CD4-positive, alpha-beta T cell treated with Interleukin-12 subunit alpha and Interleukin-12 subunit beta, for 1 hour (primary cell): Measurements from ENCODE around the gene GNL1.

ENCODE experiments used
- DNase-seq: peaks from one replicate; pipeline ENCODE4 v3.0.0-alpha.2; 2020

The GNL1 gene, protein sequence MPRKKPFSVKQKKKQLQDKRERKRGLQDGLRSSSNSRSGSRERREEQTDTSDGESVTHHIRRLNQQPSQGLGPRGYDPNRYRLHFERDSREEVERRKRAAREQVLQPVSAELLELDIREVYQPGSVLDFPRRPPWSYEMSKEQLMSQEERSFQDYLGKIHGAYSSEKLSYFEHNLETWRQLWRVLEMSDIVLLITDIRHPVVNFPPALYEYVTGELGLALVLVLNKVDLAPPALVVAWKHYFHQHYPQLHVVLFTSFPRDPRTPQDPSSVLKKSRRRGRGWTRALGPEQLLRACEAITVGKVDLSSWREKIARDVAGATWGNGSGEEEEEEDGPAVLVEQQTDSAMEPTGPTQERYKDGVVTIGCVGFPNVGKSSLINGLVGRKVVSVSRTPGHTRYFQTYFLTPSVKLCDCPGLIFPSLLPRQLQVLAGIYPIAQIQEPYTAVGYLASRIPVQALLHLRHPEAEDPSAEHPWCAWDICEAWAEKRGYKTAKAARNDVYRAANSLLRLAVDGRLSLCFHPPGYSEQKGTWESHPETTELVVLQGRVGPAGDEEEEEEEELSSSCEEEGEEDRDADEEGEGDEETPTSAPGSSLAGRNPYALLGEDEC

GRCh38 chr6:30556066-30556905 lies at the start of gene GNL1:
Gene GNL1, minus strand, starts transcription at chr6:30556489. Its CDS starts 286 bp downstream, at chr6:30556203.
- DNase-seq = peak; percentile 98

GRCh38 chr6:30603961-30604360 lies 47.7 kb upstream of the GNL1 start:
- DNase-seq = no peak

DNA sequence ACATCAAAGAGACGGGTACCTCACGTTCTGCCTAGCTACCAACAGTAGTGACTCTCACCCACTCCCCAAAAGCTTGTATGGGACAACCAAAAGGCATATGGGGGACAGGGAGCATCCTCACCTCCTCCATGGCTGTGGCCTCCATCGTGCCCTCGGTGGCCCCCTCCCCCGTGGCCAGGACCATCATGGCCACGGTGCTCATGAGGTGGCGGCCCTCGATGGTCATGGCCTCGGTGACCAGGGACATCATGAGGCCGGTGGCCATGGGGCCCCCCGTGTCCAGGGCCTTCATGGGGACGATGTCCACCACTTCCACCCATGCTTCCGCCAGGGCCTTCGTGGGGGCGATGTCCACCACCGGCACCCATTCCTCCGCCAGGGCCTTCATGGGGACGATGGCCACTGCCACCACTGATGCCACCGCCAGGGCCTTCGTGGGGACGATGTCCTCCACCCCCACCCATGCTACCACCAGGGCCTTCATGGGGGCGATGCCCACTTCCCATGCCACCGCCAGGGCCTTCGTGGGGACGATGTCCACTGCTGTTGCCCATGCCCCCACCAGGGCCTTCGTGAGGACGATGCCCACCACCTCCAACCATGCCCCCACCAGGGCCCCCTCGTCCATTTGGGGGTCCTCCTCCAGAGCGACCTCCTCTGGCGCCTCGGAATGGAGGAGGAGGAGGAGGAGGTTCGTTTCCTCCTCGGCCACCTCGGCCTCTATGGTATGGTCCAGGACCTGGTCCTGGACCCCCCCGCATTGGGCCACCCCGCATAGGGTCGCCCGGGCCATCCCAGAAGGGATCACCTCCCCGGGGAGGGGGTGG lies 45.7 kb upstream of the GNL1 start:
- DNase-seq = no peak

- peak; percentile 34 for DNase-seq
Observed at GRCh38 chr6:30601436-30601814, 45.1 kb upstream of the GNL1 start.

GRCh38 chr6:30600451-30600961 lies 44.2 kb upstream of the GNL1 start:
- DNase-seq = no peak

DNA sequence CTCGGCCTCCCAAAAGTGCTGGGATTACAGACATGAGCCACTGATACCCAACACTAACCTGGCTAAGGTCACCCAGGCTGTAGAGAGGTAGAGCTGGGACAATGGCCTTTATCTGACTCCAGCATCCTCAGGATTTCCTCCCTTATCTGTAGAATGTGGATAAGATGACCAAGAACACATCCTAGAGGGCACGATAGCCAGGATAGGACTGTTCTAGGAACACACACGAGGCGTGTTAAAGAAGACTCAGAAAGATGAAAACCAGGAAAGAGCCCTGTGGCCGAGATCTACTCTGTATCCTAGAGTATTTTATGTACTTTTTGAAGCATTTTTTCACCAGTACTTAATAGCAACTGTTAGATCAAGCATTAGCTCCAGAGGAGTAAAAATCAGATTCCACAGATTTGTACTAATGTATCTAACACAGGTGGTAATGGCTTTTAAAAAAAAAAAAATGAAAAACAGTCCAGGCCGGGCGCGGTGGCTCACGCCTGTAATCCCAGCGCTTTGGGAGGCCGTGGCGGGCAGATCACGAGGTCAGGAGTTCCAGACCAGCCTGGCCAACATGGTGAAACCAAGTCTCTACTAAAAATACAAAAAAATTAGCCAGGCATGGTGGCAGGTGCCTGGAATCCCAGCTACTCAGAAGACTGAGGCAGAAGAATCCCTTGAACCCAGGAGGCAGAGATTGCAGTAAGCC lies 43.5 kb upstream of the GNL1 start:
- no peak for DNase-seq

- no peak for DNase-seq
Observed at GRCh38 chr6:30598912-30599624, 42.8 kb upstream of the GNL1 start.

- DNase-seq = peak; percentile 84
Observed at GRCh38 chr6:30597315-30598144, 41.2 kb upstream of the GNL1 start.

DNA sequence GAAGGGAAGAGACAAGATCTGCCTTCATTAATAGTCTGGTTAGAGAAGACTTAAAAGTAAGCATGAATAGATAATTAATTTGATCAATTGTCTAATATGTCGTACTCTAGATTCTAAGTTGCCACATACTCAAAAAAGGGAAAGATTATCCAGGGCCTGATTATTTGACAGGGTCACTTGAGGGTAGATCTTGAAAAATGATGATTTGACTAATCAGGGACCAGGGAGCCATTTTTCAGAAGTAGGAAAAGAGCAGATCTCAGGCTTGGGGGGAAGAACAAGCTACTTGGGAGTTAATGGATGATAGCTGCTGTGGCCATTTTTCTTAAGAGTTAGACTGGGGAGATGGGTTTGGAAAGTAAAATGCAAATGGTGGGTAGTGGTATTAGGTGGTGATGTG lies 36.0 kb upstream of the GNL1 start:
- no peak for DNase-seq

DNA sequence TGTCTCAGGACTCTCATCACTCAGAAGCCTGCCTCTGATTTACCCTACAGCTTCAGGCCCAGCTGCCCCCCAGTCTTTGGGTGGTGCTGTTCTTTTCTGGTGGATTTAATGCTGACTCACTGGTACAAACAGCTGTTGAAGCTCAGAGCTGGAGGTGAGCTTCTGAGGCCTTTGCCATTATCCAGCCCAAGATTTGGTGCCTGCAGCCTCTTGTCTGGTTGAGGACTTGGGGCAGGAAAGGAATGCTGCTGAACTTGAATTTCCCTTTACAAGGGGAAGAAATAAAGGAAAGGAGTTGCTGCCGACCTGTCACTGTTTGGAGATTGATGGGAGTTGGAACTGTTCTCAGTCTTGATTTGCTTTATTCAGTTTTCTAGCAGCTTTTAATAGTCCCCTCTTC lies 34.7 kb upstream of the GNL1 start:
- no peak for DNase-seq

DNA sequence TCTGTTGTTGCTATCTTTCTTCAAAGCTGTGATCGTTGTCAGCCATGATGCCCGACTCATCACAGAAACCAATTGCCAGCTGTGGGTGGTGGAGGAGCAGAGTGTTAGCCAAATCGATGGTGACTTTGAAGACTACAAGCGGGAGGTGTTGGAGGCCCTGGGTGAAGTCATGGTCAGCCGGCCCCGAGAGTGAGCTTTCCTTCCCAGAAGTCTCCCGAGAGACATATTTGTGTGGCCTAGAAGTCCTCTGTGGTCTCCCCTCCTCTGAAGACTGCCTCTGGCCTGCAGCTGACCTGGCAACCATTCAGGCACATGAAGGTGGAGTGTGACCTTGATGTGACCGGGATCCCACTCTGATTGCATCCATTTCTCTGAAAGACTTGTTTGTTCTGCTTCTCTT lies 34.2 kb upstream of the GNL1 start:
- no peak for DNase-seq

DNA sequence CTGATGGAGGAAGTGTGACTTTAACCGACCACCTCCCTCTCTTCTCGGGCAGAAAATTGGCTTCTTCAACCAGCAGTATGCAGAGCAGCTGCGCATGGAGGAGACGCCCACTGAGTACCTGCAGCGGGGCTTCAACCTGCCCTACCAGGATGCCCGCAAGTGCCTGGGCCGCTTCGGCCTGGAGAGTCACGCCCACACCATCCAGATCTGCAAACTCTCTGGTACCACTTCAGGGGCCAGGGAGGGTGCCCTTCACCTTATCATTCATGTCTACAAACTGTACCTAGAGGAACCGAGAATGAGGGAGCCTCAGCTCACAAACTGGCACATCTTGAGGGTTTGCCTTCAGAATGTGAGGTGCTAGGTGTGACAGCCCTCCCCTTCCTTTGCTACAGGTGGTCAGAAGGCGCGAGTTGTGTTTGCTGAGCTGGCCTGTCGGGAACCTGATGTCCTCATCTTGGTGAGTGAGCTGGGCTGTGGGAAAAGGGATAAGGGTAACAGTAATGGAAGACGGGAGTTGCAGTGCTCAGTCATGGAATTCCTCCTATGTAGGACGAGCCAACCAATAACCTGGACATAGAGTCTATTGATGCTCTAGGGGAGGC lies 33.6 kb upstream of the GNL1 start:
- no peak for DNase-seq

GRCh38 chr6:30583921-30584320 lies 27.6 kb upstream of the GNL1 start:
- DNase-seq = no peak

DNA sequence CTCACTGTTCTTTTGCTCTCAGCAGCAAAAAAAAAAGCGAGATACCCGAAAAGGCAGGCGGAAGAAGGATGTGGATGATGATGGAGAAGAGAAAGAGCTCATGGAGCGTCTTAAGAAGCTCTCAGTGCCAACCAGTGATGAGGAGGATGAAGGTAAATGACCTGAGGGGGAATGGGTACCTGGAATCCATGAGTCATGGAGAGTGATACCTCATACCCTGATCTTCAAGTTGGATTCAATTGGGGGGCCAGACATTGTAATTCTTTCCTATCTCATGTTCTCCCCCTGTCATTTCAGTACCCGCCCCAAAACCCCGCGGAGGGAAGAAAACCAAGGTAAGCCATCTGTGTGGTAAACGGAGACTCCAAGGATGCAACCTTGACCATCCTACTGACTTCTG lies 21.8 kb upstream of the GNL1 start:
- DNase-seq = no peak

GRCh38 chr6:30573113-30573512 lies 16.8 kb upstream of the GNL1 start:
- no peak for DNase-seq

- no peak for DNase-seq
Observed at GRCh38 chr6:30572148-30572547, 15.9 kb upstream of the GNL1 start.

GRCh38 chr6:30571762-30572082 lies 15.4 kb upstream of the GNL1 start:
- DNase-seq = no peak

GRCh38 chr6:30571075-30571761 lies 14.9 kb upstream of the GNL1 start, which contains the start of gene ABCF1:
Gene ABCF1, plus strand, starts transcription at chr6:30571442. Its CDS starts 46 bp downstream, at chr6:30571488.
- peak; percentile 99 for DNase-seq

- DNase-seq = no peak
Observed at GRCh38 chr6:30570740-30571074, 14.4 kb upstream of the GNL1 start.
